ENCODE data around the gene BCL2L14.
"Not testable (repeated sequence)": the region's sequence is repeated elsewhere in the genome, so short reads cannot be mapped to it uniquely, and the experiment has no call there.

Gene BCL2L14

DNA sequence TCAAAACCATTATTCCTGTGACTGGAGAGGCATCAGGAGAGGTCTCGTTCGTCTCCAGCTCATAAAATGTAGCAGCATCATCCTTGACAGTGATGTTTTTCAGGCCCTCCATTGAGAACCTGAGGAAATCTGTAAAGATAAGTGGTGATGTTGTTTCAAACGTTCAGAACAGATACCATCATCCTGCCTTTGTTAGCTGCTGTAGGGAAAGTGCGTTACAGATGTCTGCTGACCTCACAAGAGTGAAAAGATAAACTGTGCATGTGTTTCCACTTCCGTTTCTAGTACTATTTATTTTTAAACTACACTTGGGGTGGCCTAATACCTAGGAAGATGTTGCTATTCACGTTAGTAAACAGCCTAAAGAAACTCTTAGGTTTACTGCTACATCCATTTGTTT is 28.4 kb downstream of the BCL2L14 start:
- H3K27ac ChIP-seq (replicated peaks), result no peak overlapping the region
- no peak overlapping the region for H3K4me3 ChIP-seq (replicated peaks; ENCODE audit: insufficient read depth, low read length)
- H3K27me3 ChIP-seq (ENCODE audit: insufficient read depth, poor library complexity, severe bottlenecking), result peaks cover 9% of the 10 kb centered on the region
- TF ChIP-seq, protein P1, sequence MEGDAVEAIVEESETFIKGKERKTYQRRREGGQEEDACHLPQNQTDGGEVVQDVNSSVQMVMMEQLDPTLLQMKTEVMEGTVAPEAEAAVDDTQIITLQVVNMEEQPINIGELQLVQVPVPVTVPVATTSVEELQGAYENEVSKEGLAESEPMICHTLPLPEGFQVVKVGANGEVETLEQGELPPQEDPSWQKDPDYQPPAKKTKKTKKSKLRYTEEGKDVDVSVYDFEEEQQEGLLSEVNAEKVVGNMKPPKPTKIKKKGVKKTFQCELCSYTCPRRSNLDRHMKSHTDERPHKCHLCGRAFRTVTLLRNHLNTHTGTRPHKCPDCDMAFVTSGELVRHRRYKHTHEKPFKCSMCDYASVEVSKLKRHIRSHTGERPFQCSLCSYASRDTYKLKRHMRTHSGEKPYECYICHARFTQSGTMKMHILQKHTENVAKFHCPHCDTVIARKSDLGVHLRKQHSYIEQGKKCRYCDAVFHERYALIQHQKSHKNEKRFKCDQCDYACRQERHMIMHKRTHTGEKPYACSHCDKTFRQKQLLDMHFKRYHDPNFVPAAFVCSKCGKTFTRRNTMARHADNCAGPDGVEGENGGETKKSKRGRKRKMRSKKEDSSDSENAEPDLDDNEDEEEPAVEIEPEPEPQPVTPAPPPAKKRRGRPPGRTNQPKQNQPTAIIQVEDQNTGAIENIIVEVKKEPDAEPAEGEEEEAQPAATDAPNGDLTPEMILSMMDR (IDR thresholded peaks at IDR 0.05; ENCODE audit: insufficient read depth, low read length), result no peak
- TF ChIP-seq, protein P2, sequence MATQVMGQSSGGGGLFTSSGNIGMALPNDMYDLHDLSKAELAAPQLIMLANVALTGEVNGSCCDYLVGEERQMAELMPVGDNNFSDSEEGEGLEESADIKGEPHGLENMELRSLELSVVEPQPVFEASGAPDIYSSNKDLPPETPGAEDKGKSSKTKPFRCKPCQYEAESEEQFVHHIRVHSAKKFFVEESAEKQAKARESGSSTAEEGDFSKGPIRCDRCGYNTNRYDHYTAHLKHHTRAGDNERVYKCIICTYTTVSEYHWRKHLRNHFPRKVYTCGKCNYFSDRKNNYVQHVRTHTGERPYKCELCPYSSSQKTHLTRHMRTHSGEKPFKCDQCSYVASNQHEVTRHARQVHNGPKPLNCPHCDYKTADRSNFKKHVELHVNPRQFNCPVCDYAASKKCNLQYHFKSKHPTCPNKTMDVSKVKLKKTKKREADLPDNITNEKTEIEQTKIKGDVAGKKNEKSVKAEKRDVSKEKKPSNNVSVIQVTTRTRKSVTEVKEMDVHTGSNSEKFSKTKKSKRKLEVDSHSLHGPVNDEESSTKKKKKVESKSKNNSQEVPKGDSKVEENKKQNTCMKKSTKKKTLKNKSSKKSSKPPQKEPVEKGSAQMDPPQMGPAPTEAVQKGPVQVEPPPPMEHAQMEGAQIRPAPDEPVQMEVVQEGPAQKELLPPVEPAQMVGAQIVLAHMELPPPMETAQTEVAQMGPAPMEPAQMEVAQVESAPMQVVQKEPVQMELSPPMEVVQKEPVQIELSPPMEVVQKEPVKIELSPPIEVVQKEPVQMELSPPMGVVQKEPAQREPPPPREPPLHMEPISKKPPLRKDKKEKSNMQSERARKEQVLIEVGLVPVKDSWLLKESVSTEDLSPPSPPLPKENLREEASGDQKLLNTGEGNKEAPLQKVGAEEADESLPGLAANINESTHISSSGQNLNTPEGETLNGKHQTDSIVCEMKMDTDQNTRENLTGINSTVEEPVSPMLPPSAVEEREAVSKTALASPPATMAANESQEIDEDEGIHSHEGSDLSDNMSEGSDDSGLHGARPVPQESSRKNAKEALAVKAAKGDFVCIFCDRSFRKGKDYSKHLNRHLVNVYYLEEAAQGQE (IDR thresholded peaks at IDR 0.05; ENCODE audit: insufficient replicate concordance, low read depth), result no peak
- TF ChIP-seq GABPA (IDR thresholded peaks at IDR 0.05; ENCODE audit: low read depth), result no peak
- no peak for TF ChIP-seq POLR2AphosphoS5 (IDR thresholded peaks at IDR 0.05; ENCODE audit: low read depth)
- TF ChIP-seq SPI1 (IDR thresholded peaks at IDR 0.05; ENCODE audit: borderline replicate concordance, low read depth), result no peak
- DNase-seq (ENCODE audit: low read depth in 1 of 2, low spot score in 1 of 2), result no peak

DNA sequence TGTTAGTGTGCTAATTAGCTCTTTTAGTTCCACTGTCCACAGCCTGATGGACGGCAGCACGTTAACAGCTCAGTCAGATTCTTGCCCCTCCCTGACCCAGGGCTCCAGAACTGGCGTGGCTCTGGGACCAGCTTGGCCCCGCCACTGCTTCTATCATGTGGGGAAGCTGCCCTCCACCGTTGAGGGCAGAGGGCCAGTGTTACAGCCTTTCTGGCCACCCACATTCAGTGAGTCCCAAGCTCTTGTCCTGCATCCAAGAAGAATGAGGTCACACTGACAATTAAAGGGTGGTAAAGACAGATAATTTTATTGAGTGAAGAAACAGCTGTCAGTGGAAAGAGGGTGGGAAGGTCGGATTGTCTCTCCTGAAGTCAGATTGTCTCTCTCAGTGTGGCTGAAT is 36.9 kb downstream of the BCL2L14 start:
- Histone ChIP-seq H3K27ac (replicated peaks) (no peak overlapping the region), H3K4me3 (replicated peaks; ENCODE audit: insufficient read depth, low read length) (no peak overlapping the region), H3K27me3 (ENCODE audit: insufficient read depth, poor library complexity, severe bottlenecking) (no peaks in the 10 kb centered on the region)
- no peak for DNase-seq (ENCODE audit: low read depth in 1 of 2, low spot score in 1 of 2)
- TF ChIP-seq POLR2AphosphoS5 (IDR thresholded peaks at IDR 0.05; ENCODE audit: low read depth), result no peak
- TF ChIP-seq SPI1 (IDR thresholded peaks at IDR 0.05; ENCODE audit: borderline replicate concordance, low read depth), result no peak
- TF ChIP-seq, protein P1 (IDR thresholded peaks at IDR 0.05; ENCODE audit: insufficient read depth, low read length), result no peak
- TF ChIP-seq, protein P2 (IDR thresholded peaks at IDR 0.05; ENCODE audit: insufficient replicate concordance, low read depth), result no peak
- TF ChIP-seq GABPA (IDR thresholded peaks at IDR 0.05; ENCODE audit: low read depth), result no peak

DNA sequence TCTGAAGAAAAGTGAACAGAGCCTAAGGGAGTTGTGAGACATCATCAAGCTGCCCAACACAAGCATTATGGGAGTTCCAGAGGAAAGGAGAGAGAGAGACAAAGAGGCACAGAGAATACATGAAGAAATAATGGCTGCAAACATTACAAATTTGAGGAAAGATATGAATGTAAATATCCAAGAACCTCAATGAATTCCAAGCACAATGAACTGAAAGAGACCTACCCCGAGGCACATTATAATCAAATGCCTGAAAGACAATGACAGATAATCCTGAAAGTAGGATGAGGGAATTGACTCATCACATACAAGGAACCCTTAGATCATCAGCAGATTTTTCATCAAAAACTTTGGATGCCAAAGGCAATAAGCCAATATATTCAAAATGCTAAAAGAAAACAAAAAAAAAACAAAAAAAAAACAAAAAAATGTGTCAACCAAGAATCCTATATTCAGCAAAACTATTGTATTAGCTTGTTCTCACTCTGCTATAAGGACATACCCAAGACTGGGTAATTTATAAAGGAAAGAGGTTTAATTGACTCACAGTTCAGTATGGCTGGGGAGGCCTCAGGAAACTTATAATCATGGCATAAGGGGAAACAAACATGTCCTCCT is 37.8 kb downstream of the BCL2L14 start:
- no peak for DNase-seq (ENCODE audit: low read depth in 1 of 2, low spot score in 1 of 2)
- TF ChIP-seq, protein P2 (IDR thresholded peaks at IDR 0.05; ENCODE audit: insufficient replicate concordance, low read depth), result no peak
- TF ChIP-seq POLR2AphosphoS5 (IDR thresholded peaks at IDR 0.05; ENCODE audit: low read depth) (no peak), GABPA (IDR thresholded peaks at IDR 0.05; ENCODE audit: low read depth) (no peak), SPI1 (IDR thresholded peaks at IDR 0.05; ENCODE audit: borderline replicate concordance, low read depth) (no peak)
- TF ChIP-seq, protein P1 (IDR thresholded peaks at IDR 0.05; ENCODE audit: insufficient read depth, low read length), result no peak
- Histone ChIP-seq H3K4me3 (replicated peaks; ENCODE audit: insufficient read depth, low read length) (no peak overlapping the region), H3K27ac (replicated peaks) (no peak overlapping the region), H3K27me3 (ENCODE audit: insufficient read depth, poor library complexity, severe bottlenecking) (no peaks in the 10 kb centered on the region)

DNA sequence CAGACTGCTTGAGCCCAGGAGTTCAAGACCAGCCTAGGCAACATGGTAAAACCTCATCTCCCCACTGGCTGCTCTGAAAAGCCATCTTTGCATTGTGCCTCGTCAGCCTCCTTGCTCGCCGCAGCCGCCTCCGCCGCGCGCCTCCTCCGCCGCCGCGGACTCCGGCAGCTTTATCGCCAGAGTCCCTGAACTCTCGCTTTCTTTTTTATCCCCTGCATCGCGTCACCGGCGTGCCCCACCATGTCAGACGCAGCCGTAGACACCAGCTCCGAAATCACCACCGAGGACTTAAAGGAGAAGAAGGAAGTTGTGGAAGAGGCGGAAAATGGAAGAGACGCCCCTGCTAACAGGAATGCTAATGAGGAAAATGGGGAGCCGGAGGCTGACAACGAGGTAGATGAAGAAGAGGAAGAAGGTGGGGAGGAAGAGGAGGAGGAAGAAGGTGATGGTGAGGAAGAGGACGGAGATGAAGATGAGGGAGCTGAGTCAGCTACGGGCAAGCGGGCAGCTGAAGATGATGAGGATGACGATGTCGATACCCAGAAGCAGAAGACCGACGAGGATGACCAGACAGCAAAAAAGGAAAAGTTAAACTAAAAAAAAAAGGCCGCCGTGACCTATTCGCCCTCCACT is 40.3 kb downstream of the BCL2L14 start:
- H3K27ac ChIP-seq (replicated peaks); H3K4me3 ChIP-seq (replicated peaks; ENCODE audit: insufficient read depth, low read length); H3K27me3 ChIP-seq (ENCODE audit: insufficient read depth, poor library complexity, severe bottlenecking); DNase-seq (ENCODE audit: low read depth in 1 of 2, low spot score in 1 of 2): not testable (repeated sequence)
